Neural crest cell (in vitro differentiated cells): Measurements from ENCODE around the gene TLN1. TPM values are rescaled to one million over a fixed set of nuclear protein-coding genes. Genes with fewer than 3 reads are reported as not detected.

Experiments used
- DNase-seq: peaks from one replicate; pipeline ENCODE4 v3.0.0; 2021; ENCODE audit warnings: low read depth, mixed read lengths, low spot score
- H3K27ac Mint-ChIP-seq: one replicate; pipeline ENCODE4 v1.8.0; 2021; ENCODE audit warnings: mild to moderate bottlenecking, mixed read lengths; ENCODE audit not compliant: unreplicated experiment
- H3K27me3 Mint-ChIP-seq: 2 replicates; pipeline ENCODE4 v1.8.0; 2021; ENCODE audit warnings: low read depth, mild to moderate bottlenecking, mixed read lengths
- H3K36me3 Mint-ChIP-seq: 2 replicates; pipeline ENCODE4 v1.8.0; 2021; ENCODE audit warnings: low read depth, mild to moderate bottlenecking, mixed read lengths
- H3K4me1 Mint-ChIP-seq: 2 replicates; pipeline ENCODE4 v1.8.0; 2021; ENCODE audit warnings: mixed read lengths
- H3K4me3 Mint-ChIP-seq: one replicate; pipeline ENCODE4 v1.8.0; 2021; ENCODE audit warnings: mild to moderate bottlenecking, mixed read lengths
- H3K9me3 Mint-ChIP-seq: 2 replicates; pipeline ENCODE4 v1.8.0; 2021; ENCODE audit warnings: mixed read lengths
- CTCF ChIP-seq: fragments of 200-600 bp; sonication (generic); conservative IDR thresholded peaks from 2 replicates; pipeline ENCODE4 v1.5.0; 2021; ENCODE audit warnings: antibody characterized with exemption, mild to moderate bottlenecking
- total RNA-seq: library from RNA; stranded (reverse); gene quantifications from 2 replicates; pipeline ENCODE4 v1.2.1, GENCODE V29; 2021

Gene TLN1
- total RNA-seq, 1 donor from 2014 or later: 141 TPM

GRCh38 chr9:35705372-35705771, 26.6 kb downstream of the TLN1 start:
- no peaks in the 10 kb centered on the region for H3K27me3 Mint-ChIP-seq
- TF ChIP-seq CTCF: no peak

DNA sequence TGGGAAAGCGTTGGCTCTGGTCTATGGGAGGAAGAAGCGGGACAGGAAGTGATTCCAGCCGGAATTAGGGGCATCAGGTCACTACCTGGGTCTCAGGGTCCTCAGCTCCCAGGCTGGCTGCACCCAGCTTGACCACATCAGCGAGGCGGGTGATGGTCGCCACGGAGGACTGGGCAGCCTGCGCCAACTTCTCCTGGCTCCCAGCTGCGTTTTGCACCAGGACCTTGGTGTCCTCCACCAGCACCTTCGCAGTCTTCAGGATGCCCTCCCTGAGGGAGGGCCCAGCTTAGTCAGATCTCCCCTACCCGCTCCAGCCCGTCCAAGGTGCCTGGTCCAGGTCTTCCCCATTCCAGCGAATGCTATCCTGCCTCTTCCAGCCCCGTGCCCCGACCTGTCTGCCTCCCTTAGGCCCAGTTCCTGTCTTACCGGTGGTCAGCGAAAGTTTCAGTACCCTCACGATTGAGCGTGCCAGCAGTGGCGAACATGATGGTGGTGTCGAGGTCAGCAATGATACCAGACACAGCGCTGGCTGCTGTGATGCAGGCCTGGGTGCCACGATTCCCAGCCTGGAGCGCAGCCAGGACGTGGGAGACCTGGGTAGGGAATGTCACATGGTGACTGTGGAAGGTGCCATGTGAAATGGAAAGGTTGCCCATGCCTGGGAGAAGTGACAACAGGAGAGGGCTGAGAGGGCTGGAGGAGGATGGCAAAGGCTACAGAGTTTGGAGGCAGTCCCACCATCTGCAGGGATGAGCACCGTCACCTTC, 27.9 kb downstream of the TLN1 start:
- Mint-ChIP-seq H3K9me3 (no peaks in the 10 kb centered on the region), H3K27me3 (no peaks in the 10 kb centered on the region), H3K36me3 (peaks cover 27% of the 10 kb centered on the region), H3K4me1 (no peaks in the 10 kb centered on the region), H3K4me3 (no peak overlapping the region), H3K27ac (no peak overlapping the region)
- no peak for TF ChIP-seq CTCF
- DNase-seq: no peak

More at GRCh38 chr9:35705372-35705771, 26.6 kb downstream of the TLN1 start:
- Mint-ChIP-seq H3K27ac (no peak overlapping the region), H3K36me3 (peaks cover 27% of the 10 kb centered on the region), H3K9me3 (no peaks in the 10 kb centered on the region), H3K4me1 (no peaks in the 10 kb centered on the region), H3K4me3 (no peak overlapping the region)
- DNase-seq: no peak

- TF ChIP-seq CTCF: no peak
- Mint-ChIP-seq H3K4me1 (no peaks in the 10 kb centered on the region), H3K9me3 (no peaks in the 10 kb centered on the region)
Observed at GRCh38 chr9:35702696-35703095, 29.3 kb downstream of the TLN1 start.

GRCh38 chr9:35700942-35701341, 31.1 kb downstream of the TLN1 start:
- Mint-ChIP-seq H3K9me3 (no peaks in the 10 kb centered on the region), H3K27ac (no peak overlapping the region), H3K4me1 (no peaks in the 10 kb centered on the region), H3K4me3 (no peak overlapping the region), H3K36me3 (peaks cover 16% of the 10 kb centered on the region), H3K27me3 (no peaks in the 10 kb centered on the region)
- DNase-seq: no peak
- TF ChIP-seq CTCF: no peak

More at GRCh38 chr9:35702696-35703095, 29.3 kb downstream of the TLN1 start:
- Mint-ChIP-seq H3K36me3 (peaks cover 21% of the 10 kb centered on the region), H3K27me3 (no peaks in the 10 kb centered on the region), H3K27ac (no peak overlapping the region), H3K4me3 (no peak overlapping the region)
- no peak for DNase-seq

GRCh38 chr9:35700031-35700430, 32.0 kb downstream of the TLN1 start:
- no peaks in the 10 kb centered on the region for H3K9me3 Mint-ChIP-seq
- peaks cover 16% of the 10 kb centered on the region for H3K36me3 Mint-ChIP-seq
- DNase-seq: no peak
- H3K4me1 Mint-ChIP-seq: no peaks in the 10 kb centered on the region
- no peak for TF ChIP-seq CTCF
- no peak overlapping the region for H3K4me3 Mint-ChIP-seq
- no peaks in the 10 kb centered on the region for H3K27me3 Mint-ChIP-seq
- no peak overlapping the region for H3K27ac Mint-ChIP-seq
